Suprapubic skin (tissue), 4 donors: ENCODE measurements around the gene JSRP1.

Experiments used
- CTCF ChIP-seq, 2 donors: fragments of 200-600 bp in 1 of 2; fragments of 450-650 bp in 1 of 2; sonication (generic) in 1 of 2; IDR thresholded peaks; one replicate each; pipeline ENCODE4 v1.5.1; 2016 to 2019; ENCODE audit warnings: antibody characterized with exemption in 2 of 2, mild to moderate bottlenecking in 1 of 2, moderate library complexity in 1 of 2
- EP300 ChIP-seq: sonication (generic); formaldehyde crosslinking; IDR thresholded peaks from one replicate; pipeline ENCODE4 v1.6.1; 2017; ENCODE audit warnings: antibody characterized with exemption
- POLR2A ChIP-seq, 2 donors: fragments of 450-650 bp; IDR thresholded peaks; one replicate each; pipeline ENCODE4 v1.6.1; 2017; ENCODE audit warnings: antibody characterized with exemption in 2 of 2, mild to moderate bottlenecking in 2 of 2, moderate library complexity in 2 of 2
- POLR2AphosphoS5 ChIP-seq, 3 donors: sonication (generic); formaldehyde crosslinking; IDR thresholded peaks; one replicate each; pipeline ENCODE4 v1.6.1; 2017; ENCODE audit warnings: antibody characterized with exemption in 3 of 3

- no peak for TF ChIP-seq EP300
- TF ChIP-seq POLR2A (IDR thresholded peaks at IDR 0.05), result no peak
- TF ChIP-seq CTCF (IDR thresholded peaks at IDR 0.05), result no peak
- no peak for TF ChIP-seq POLR2AphosphoS5 (IDR thresholded peaks at IDR 0.05)
These were observed 27.8 kb upstream of the JSRP1 start for GRCh38 chr19:2283835-2284507.
